DOHH2 (cell line): ENCODE data around the gene FAM98C.
A peak's percentile ranks its signal among the peaks of the same experiment; 100 is the strongest.

Source experiments
- H3F3A ChIP-seq: fragments of 200-600 bp; sonication (generic), shearing (Covaris generic); 2 replicates; pipeline ENCODE4 v1.6.0; 2016; ENCODE audit warnings: antibody characterized with exemption, mild to moderate bottlenecking; ENCODE audit not compliant: control insufficient read depth, insufficient read depth
- H3K27ac ChIP-seq: fragments of 200-600 bp; sonication (generic); 2 replicates; pipeline ENCODE4 v1.5.1; 2014; ENCODE audit warnings: low read depth, mild to moderate bottlenecking, low read length, moderate library complexity
- H3K27me3 ChIP-seq: fragments of 200-600 bp; sonication (generic); 2 replicates; pipeline ENCODE4 v1.6.1; 2014; ENCODE audit warnings: mild to moderate bottlenecking, low read length, mixed read lengths; ENCODE audit not compliant: control insufficient read depth
- H3K36me3 ChIP-seq: fragments of 200-600 bp; sonication (generic); 2 replicates; pipeline ENCODE4 v1.6.1; 2014; ENCODE audit warnings: mild to moderate bottlenecking, low read length, moderate library complexity, mixed read lengths; ENCODE audit not compliant: control insufficient read depth
- H3K4me1 ChIP-seq: fragments of 200-600 bp; sonication (generic); 2 replicates; pipeline ENCODE4 v1.6.1; 2014; ENCODE audit warnings: mild to moderate bottlenecking, low read length, mixed read lengths; ENCODE audit not compliant: control insufficient read depth
- H3K4me2 ChIP-seq: fragments of 200-600 bp; sonication (generic); 2 replicates; pipeline ENCODE4 v1.6.0; 2014; ENCODE audit warnings: mild to moderate bottlenecking, low read length, moderate library complexity
- H3K4me3 ChIP-seq: fragments of 200-600 bp; sonication (generic); 2 replicates; pipeline ENCODE4 v1.5.1; 2014; ENCODE audit warnings: mild to moderate bottlenecking, low read length, mixed read lengths
- H3K79me2 ChIP-seq: fragments of 200-600 bp; sonication (generic); 2 replicates; pipeline ENCODE4 v1.6.1; 2014; ENCODE audit warnings: mild to moderate bottlenecking, low read length, mixed read lengths; ENCODE audit not compliant: control insufficient read depth
- H3K9me2 ChIP-seq: fragments of 200-600 bp; sonication (generic); replicated peaks from 2 replicates; pipeline ENCODE4 v1.6.1; 2014; ENCODE audit warnings: mild to moderate bottlenecking, low read length, mixed read lengths; ENCODE audit not compliant: control insufficient read depth
- H3K9me3 ChIP-seq: fragments of 200-600 bp; sonication (generic); 2 replicates; pipeline ENCODE4 v1.6.1; 2014; ENCODE audit warnings: antibody characterized with exemption, low read length, mixed read lengths; ENCODE audit not compliant: control insufficient read depth, insufficient read depth
- H4K20me1 ChIP-seq: fragments of 200-600 bp; sonication (generic); 2 replicates; pipeline ENCODE4 v1.6.0; 2014; ENCODE audit warnings: low read depth, mild to moderate bottlenecking, antibody characterized with exemption, low read length, moderate library complexity; ENCODE audit not compliant: control insufficient read depth, insufficient read depth
- CTCF ChIP-seq: fragments of 200-600 bp; sonication (generic); IDR thresholded peaks from one replicate; pipeline ENCODE4 v1.5.1; 2014; ENCODE audit warnings: antibody characterized with exemption, mild to moderate bottlenecking, low read depth, low read length; ENCODE audit not compliant: poor library complexity, severe bottlenecking
- EZH2phosphoT487 ChIP-seq: fragments of 200-600 bp; sonication (generic); IDR thresholded peaks from 2 replicates; pipeline ENCODE4 v1.6.1; 2017; ENCODE audit warnings: borderline replicate concordance, mild to moderate bottlenecking, antibody characterized with exemption, low read length, moderate library complexity, mixed read lengths

The FAM98C gene

GRCh38 chr19:38400361-38400760 is 2.5 kb upstream of the FAM98C start:
- H3K9me2 ChIP-seq = no peaks in the 10 kb centered on the region
- H3K9me3 ChIP-seq = no peaks in the 10 kb centered on the region
- H3K36me3 ChIP-seq = no peaks in the 10 kb centered on the region
- H3F3A ChIP-seq = no peaks in the 10 kb centered on the region
- no peak overlapping the region for H3K4me3 ChIP-seq
- H3K27ac ChIP-seq = no peak overlapping the region
- no peak overlapping the region for H3K4me2 ChIP-seq
- peaks cover 10% of the 10 kb centered on the region for H3K27me3 ChIP-seq
- H4K20me1 ChIP-seq = no peaks in the 10 kb centered on the region
- H3K4me1 ChIP-seq = peaks cover 9% of the 10 kb centered on the region
- peaks cover 4% of the 10 kb centered on the region; the same call in 1 of the 2 replicates for H3K79me2 ChIP-seq
- TF ChIP-seq EZH2phosphoT487 (no peak), CTCF (no peak)

GRCh38 chr19:38401148-38401547 is 1.7 kb upstream of the FAM98C start:
- H3K4me2 ChIP-seq = no peak overlapping the region
- H3K4me1 ChIP-seq = peaks cover 9% of the 10 kb centered on the region
- H3K27ac ChIP-seq = no peak overlapping the region
- no peak for TF ChIP-seq CTCF
- TF ChIP-seq EZH2phosphoT487 = no peak
- no peaks in the 10 kb centered on the region for H4K20me1 ChIP-seq
- no peaks in the 10 kb centered on the region for H3F3A ChIP-seq
- H3K27me3 ChIP-seq = peaks cover 6% of the 10 kb centered on the region; the same call in 1 of the 2 replicates
- peaks cover 4% of the 10 kb centered on the region; the same call in 1 of the 2 replicates for H3K79me2 ChIP-seq
- H3K9me2 ChIP-seq = no peaks in the 10 kb centered on the region
- H3K36me3 ChIP-seq = no peaks in the 10 kb centered on the region
- no peaks in the 10 kb centered on the region for H3K9me3 ChIP-seq
- H3K4me3 ChIP-seq = no peak overlapping the region

- TF ChIP-seq CTCF = no peak
- TF ChIP-seq EZH2phosphoT487 = no peak
- Histone ChIP-seq H4K20me1 (no peaks in the 10 kb centered on the region), H3K9me3 (no peaks in the 10 kb centered on the region), H3K4me3 (peak overlapping the region; percentile 66), H3F3A (no peaks in the 10 kb centered on the region), H3K9me2 (no peaks in the 10 kb centered on the region), H3K4me1 (peaks cover 9% of the 10 kb centered on the region), H3K27ac (no peak overlapping the region; the same call in 1 of the 2 replicates), H3K27me3 (no peaks in the 10 kb centered on the region), H3K4me2 (peak overlapping the region; percentile 74), H3K36me3 (no peaks in the 10 kb centered on the region), H3K79me2 (peaks cover 4% of the 10 kb centered on the region; the same call in 1 of the 2 replicates)
Observed at GRCh38 chr19:38402623-38402966, 298 bp upstream of the FAM98C start.

- no peaks in the 10 kb centered on the region for H4K20me1 ChIP-seq
Observed at GRCh38 chr19:38404858-38405257, 2.0 kb downstream of the FAM98C start.

More at GRCh38 chr19:38404858-38405257, 2.0 kb downstream of the FAM98C start:
- H3K4me3 ChIP-seq = no peak overlapping the region
- no peak overlapping the region for H3K27ac ChIP-seq
- no peaks in the 10 kb centered on the region for H3K36me3 ChIP-seq
- H3K9me3 ChIP-seq = no peaks in the 10 kb centered on the region
- H3K9me2 ChIP-seq = no peaks in the 10 kb centered on the region
- H3K79me2 ChIP-seq = peaks cover 4% of the 10 kb centered on the region; the same call in 1 of the 2 replicates
- TF ChIP-seq EZH2phosphoT487 = no peak
- H3K27me3 ChIP-seq = no peaks in the 10 kb centered on the region
- no peak overlapping the region for H3K4me2 ChIP-seq
- peaks cover 9% of the 10 kb centered on the region for H3K4me1 ChIP-seq
- H3F3A ChIP-seq = no peaks in the 10 kb centered on the region
